GM19372 (cell line): Measurements from ENCODE around the gene XNDC1N.
"Not testable (repeated sequence)": the region's sequence is repeated elsewhere in the genome, so short reads cannot be mapped to it uniquely, and the experiment has no call there.

ENCODE experiments used
- ATAC-seq: cut with Tn5 transposase; IDR thresholded peaks from one replicate; pipeline ENCODE4 v1.9.1; 2021; ENCODE audit warnings: mild to moderate bottlenecking, low read depth, moderate library complexity; ENCODE audit not compliant: unreplicated experiment

The XNDC1N gene

GRCh38 chr11:71933141-71933933, 4.9 kb upstream of the XNDC1N start:
- ATAC-seq = no peak

- no peak for ATAC-seq
Measured at GRCh38 chr11:71931245-71931602, 2.8 kb upstream of the XNDC1N start.

- no peak for ATAC-seq
Measured at GRCh38 chr11:71930556-71931244, 2.3 kb upstream of the XNDC1N start.

- ATAC-seq = no peak
Measured at GRCh38 chr11:71929491-71929890, 1.1 kb upstream of the XNDC1N start.

- peak; percentile 78 for ATAC-seq
Measured at GRCh38 chr11:71928737-71929443, 496 bp upstream of the XNDC1N start, which contains the start of gene RNF121. TSS of gene RNF121 (plus strand) at chr11:71929046. CDS start at chr11:71929062, 16 bp downstream.

GRCh38 chr11:71917646-71918140, 10.7 kb downstream of the XNDC1N start:
- no peak for ATAC-seq

GRCh38 chr11:71914617-71915189, 13.7 kb downstream of the XNDC1N start:
- ATAC-seq = no peak

- ATAC-seq = no peak
Measured at GRCh38 chr11:71913756-71914526, 14.5 kb downstream of the XNDC1N start.

- not testable (repeated sequence) for ATAC-seq
Measured at GRCh38 chr11:71911986-71912340, 16.4 kb downstream of the XNDC1N start.

GRCh38 chr11:71911321-71911985, 16.9 kb downstream of the XNDC1N start:
- not testable (repeated sequence) for ATAC-seq

GRCh38 chr11:71910775-71911174, 17.6 kb downstream of the XNDC1N start:
- not testable (repeated sequence) for ATAC-seq

- no peak for ATAC-seq
Measured at GRCh38 chr11:71908218-71908617, 20.2 kb downstream of the XNDC1N start.

GRCh38 chr11:71901137-71901536, 27.3 kb downstream of the XNDC1N start:
- ATAC-seq = not testable (repeated sequence)

- ATAC-seq = no peak
Measured at GRCh38 chr11:71895961-71896360, 32.4 kb downstream of the XNDC1N start.

GRCh38 chr11:71889181-71889872, 39.1 kb downstream of the XNDC1N start:
- not testable (repeated sequence) for ATAC-seq

GRCh38 chr11:71888335-71889010, 39.9 kb downstream of the XNDC1N start:
- not testable (repeated sequence) for ATAC-seq

- ATAC-seq = not testable (repeated sequence)
Measured at GRCh38 chr11:71885806-71886205, 42.6 kb downstream of the XNDC1N start.
